GM18951 (cell line): ENCODE data around the gene GRM2.

Source experiments
- POLR2A ChIP-seq: IDR thresholded peaks from 4 replicates; pipeline ENCODE4 v1.6.1; 2011; ENCODE audit warnings: mild to moderate bottlenecking; ENCODE audit not compliant: insufficient read length, insufficient read depth; ENCODE audit errors: extremely low read depth
- in situ Hi-C: fragments of 300-500 bp; cut with MboI; formaldehyde crosslinking; loops from one replicate; pipeline ENCODE4 v1.12.0; 2022; ENCODE audit warnings: low sequenced_read_pairs, mixed read lengths, inconsistent platforms; ENCODE audit not compliant: unreplicated experiment

The GRM2 gene

DNA sequence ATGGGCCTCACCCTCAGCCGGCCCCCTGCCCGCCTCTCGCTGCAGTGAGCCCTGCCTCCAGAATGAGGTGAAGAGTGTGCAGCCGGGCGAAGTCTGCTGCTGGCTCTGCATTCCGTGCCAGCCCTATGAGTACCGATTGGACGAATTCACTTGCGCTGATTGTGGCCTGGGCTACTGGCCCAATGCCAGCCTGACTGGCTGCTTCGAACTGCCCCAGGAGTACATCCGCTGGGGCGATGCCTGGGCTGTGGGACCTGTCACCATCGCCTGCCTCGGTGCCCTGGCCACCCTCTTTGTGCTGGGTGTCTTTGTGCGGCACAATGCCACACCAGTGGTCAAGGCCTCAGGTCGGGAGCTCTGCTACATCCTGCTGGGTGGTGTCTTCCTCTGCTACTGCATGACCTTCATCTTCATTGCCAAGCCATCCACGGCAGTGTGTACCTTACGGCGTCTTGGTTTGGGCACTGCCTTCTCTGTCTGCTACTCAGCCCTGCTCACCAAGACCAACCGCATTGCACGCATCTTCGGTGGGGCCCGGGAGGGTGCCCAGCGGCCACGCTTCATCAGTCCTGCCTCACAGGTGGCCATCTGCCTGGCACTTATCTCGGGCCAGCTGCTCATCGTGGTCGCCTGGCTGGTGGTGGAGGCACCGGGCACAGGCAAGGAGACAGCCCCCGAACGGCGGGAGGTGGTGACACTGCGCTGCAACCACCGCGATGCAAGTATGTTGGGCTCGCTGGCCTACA, 8.5 kb downstream of the GRM2 start:
- TF ChIP-seq POLR2A, result no peak

DNA sequence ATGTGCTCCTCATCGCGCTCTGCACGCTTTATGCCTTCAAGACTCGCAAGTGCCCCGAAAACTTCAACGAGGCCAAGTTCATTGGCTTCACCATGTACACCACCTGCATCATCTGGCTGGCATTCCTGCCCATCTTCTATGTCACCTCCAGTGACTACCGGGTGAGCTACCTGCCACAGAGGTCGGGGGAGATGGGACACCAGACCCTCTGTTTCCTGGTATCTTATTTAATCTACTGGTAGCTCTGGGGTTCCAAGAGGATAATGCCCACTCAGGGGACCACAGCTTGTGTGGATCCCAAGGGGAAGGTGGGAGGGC, 9.1 kb downstream of the GRM2 start:
- in situ Hi-C loops, result loop anchor here (10.0 kb wide), 1 partner anchor 89 kb away; no protein-coding TSS in a partner anchor
- no peak for TF ChIP-seq POLR2A

More for the DNA sequence above, 8.5 kb downstream of the GRM2 start:
- in situ Hi-C loops, result loop anchor here (10.0 kb wide), 1 partner anchor 89 kb away; no protein-coding TSS in a partner anchor

DNA sequence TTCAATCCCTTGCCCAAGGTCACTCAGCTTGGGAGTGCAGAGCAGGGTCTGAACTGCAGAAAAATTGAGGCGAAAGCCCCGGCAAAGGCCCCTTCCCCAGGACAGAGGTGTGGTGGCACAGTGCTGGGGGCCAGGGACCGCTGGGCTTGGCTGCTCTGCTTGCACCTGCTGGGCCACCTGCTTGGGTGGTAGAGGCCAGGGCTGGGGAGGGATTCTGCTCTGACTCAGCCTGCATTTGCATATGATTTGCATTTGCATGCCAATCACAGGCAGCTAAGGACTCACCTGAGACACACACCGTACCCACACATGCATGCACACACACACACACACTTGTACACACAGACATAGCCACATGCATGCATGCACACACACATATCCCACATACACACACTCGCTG, 9.9 kb downstream of the GRM2 start:
- in situ Hi-C loops, result loop anchor here (10.0 kb wide), 1 partner anchor 88 kb away; no protein-coding TSS in a partner anchor
- TF ChIP-seq POLR2A, result no peak

DNA sequence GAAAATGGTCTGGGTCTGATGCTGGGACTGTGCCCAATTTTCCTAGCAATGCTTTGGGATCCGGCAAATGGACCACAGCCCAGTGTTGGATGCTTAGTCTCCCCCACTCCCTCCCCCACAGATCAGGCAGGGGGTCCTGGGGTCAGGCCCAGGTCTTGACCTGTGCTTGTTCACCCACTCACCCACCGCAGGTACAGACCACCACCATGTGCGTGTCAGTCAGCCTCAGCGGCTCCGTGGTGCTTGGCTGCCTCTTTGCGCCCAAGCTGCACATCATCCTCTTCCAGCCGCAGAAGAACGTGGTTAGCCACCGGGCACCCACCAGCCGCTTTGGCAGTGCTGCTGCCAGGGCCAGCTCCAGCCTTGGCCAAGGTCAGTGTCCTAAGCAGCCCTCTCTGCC, 10.6 kb downstream of the GRM2 start:
- in situ Hi-C loops, result loop anchor here (10.0 kb wide), 1 partner anchor 87 kb away; no protein-coding TSS in a partner anchor
- TF ChIP-seq POLR2A, result no peak

DNA sequence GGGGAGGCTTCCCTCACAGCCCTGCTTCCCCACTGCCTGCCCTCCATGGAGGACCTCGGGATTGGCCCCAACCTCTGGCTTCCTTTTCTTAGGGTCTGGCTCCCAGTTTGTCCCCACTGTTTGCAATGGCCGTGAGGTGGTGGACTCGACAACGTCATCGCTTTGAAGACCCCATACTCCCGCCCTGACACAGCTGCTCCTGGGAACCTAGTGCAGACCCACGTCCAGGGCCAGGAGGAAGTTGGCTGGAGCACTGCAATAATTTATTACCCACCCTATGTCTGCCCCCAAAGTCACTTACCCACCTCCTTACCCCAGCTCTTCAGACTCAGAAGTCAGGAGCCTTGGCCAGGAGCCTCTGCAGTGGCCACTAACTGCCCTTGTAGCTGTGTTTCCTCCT, 11.1 kb downstream of the GRM2 start:
- in situ Hi-C loops, result loop anchor here (10.0 kb wide), 1 partner anchor 87 kb away; no protein-coding TSS in a partner anchor
- TF ChIP-seq POLR2A, result no peak

DNA sequence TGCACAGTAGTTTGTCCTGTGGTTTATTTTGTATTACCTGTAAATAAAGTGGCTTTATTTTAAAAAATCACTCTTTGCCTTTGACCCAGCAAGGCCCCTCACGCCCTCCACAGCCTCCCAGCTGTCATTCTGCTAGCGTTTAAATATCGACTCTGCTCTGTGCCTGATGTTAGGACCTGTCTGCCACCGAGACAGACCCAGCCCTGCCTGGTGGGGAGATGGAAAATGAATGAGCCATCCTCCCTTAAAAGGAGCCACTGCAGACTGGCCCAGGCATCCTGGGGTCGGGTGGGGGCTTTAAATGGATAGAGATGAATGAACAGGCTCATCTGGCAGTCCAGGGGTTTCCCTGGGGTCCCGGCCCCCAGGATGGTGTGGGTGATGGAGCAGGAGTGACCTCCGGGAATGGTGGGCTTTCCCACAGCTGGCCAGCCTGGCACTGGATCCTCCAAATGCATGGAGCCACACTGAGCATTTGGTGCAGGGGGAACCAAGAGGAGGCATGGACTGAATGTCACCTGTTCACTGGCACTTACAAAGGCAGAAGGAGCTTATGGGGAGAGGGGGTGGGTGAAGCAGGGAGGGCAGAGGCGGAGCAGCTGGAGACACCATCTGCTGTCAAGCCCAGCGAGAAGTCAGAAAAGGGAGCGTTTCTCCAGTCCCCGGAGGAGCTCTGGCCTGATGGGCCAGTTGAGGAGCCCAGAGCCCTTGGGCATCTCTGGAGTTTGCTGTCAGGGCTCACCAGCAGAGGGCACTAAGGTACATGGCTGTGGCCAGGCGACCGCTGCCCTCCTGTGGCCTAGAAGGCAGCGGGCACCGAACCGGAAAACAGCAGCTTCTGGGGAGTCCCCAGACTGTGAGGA, 11.9 kb downstream of the GRM2 start:
- in situ Hi-C loops, result loop anchor here (10.0 kb wide), 1 partner anchor 86 kb away; no protein-coding TSS in a partner anchor
- TF ChIP-seq POLR2A, result no peak

DNA sequence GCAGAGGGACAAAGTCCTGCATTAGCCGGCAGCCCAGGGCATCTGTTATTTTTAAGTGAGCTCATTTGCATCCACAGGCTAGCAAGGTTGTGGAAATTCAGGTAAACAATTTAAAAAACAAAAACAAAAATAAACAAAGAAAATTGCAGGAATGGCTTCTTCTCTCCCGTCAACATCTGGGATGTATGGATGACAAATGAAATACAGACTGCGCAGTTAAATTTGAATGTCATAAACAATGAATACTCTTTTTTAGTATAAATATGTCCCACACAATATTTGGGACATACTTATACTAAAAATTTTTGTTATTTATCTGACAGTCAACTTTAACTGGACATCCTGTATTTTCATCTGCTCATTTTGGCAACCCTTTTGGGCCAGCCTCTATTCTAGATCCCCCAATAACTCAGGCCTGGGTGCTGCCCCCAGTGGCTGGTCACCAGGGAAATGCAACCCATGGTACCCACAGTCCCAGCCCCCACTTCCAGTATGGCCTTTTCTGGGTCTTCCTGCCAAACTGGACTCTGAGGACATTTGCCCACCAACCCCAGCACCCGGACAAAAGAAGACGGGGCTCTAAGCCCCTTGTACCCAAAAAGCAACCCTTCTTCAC, 12.7 kb downstream of the GRM2 start:
- in situ Hi-C loops, result loop anchor here (10.0 kb wide), 1 partner anchor 85 kb away; no protein-coding TSS in a partner anchor
- no peak for TF ChIP-seq POLR2A

DNA sequence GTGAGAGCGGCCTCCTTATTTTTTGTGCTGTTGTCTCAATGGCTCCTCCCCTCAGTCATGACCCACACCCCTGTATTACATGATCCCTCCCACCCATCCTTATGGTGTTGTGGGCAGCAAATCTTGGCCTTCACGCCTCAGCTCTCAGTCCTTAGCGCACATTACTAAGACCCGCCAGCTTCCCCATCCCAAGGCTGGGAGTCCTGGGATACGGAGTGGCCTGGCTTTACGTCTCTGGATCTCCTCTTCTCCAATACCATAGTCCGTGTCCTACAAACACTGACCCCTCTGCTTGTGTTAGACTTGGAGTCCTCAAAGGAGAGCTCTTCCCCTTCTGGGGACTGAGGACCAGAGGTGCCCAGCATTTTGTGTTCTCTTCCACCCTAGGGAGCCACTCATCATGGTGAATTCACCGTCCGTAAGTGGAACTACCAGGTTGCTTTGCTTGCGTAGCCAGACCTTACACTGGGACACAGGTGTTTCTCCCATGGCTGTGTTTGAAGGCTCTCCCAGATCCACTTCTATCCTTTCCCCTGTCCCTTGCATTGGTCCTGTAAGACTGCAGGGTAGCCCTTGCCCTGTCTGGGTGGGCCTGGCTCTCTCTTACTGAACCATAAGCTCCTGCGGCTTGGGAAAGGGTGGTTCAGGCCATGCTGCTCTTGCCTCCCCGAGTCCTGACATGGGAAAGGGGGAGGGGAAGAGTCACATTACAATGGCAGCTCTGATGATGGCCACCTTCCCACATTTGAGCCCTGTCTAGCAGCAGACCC, 13.6 kb downstream of the GRM2 start:
- in situ Hi-C loops, result no loop called here
- TF ChIP-seq POLR2A, result no peak

DNA sequence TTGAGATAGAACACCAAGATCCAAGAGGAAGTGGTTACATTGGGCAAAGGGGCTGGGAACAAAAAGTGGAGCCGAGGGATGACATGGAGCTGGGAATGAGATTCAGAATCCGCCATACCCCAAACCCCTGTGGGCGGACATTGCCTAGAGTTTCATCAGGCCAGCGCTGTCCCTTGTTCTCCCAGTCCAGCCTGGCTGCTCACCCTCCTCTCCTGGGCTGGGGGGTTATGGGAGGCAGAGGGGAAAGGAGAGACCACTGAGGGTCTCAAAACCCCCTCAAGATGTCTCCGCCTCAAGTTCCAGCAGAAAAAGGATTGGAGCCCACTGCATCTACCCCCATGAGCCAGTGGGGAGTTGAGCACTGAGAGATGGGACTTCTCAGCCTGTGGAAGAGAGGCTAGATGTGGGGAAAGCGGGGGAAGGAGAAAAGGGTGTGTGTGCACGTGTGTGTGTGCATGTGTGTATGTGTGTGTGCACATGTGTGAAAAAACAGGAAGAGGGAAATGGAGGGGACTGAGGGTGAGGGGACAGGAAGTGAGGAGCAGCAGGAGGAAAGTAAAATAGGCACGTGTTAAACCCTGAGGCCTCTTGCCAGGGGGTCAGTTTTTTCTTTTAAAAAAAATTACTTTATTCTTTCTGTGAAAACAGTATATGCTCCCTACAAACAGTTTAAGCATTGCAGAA, 14.3 kb downstream of the GRM2 start:
- in situ Hi-C loops, result no loop called here
- TF ChIP-seq POLR2A, result no peak

DNA sequence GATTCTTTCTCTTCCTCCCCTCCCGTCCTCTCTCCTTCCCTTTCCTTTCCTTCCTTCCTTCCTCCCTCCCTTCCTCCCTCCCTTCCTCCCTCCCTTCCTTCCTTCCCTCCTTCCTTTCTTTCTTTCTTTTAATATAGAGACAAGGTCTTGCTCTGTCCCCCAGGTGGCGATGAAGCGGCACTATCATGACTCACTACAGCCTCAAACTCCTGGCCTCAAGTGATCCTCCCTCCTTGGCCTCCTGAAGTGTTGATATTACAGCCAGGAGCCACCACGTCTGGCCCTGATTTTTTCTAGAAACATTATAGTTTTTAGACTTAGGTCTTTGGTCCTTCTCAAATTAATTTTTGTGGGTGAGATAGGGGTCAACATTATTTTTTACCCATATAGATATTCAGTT, 15.5 kb downstream of the GRM2 start:
- in situ Hi-C loops, result no loop called here
- TF ChIP-seq POLR2A, result no peak

DNA sequence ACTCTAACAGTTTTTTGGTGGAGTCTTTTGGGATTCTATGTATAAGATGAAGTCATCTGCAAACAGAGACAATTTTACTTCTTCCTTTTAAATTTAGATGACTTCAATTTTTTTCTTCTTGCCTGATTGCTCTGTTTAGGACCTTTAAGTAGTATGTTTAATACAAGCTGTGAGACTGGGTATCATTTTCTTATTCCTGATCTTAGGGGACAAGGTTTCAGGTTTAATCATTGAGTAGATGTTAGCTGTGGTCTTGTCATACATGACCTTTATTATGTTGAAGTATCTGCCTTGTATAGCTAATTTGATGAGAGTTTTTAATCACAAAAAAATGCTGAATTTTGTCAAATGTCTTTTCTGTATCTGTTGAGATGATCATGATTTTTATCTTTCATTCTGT, 20.6 kb downstream of the GRM2 start:
- no peak for TF ChIP-seq POLR2A
- in situ Hi-C loops, result no loop called here

DNA sequence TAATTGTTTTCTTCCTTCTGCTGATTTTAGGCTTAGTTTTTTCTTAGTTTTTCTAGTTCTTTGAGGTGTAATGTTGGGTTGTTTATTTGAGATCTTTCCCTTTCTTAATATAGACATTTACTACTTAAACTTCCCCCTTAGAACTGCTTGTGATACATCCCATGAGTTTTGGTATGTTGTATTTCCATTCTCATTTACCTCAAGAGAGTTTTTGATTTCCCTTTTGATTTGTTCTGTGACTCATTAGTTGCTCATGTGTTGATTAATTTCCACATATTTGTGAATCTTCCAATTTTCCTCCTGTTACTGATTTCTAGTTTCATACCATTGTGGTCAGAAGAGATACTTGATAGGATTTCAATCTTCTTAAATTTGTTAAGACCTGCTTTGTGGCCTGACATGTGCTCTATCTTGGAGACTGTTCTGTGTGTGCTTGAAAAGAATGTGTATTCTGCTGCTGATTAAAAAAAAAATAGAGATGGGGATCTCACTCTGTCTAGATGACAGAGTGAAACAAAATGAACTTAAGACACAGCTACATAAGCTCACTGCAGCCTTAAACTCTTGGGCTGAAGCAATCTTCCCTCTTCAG, 22.3 kb downstream of the GRM2 start:
- TF ChIP-seq POLR2A, result no peak
- in situ Hi-C loops, result no loop called here
